Uterus (tissue), 2 donors: ENCODE results near the gene LYVE1.

Source experiments
- CTCF ChIP-seq, 4 experiments: fragments of 200-600 bp in 2 of 4; fragments of 450-650 bp in 2 of 4; sonication (generic) in 2 of 4; IDR thresholded peaks; one replicate each; pipeline ENCODE4 v1.5.1; 2016 to 2019; ENCODE audit warnings: antibody characterized with exemption in 4 of 4, mild to moderate bottlenecking in 2 of 4, moderate library complexity in 1 of 4
- POLR2A ChIP-seq, 2 donors: fragments of 450-650 bp; IDR thresholded peaks; one replicate each; pipeline ENCODE4 v1.6.1; 2016; ENCODE audit warnings: antibody characterized with exemption in 2 of 2, mild to moderate bottlenecking in 1 of 2, moderate library complexity in 1 of 2

- TF ChIP-seq POLR2A (IDR thresholded peaks at IDR 0.05) (no peak), CTCF (IDR thresholded peaks at IDR 0.05) (no peak)
Observed at GRCh38 chr11:10551290-10551592, 17.2 kb downstream of the LYVE1 start.
